ENCODE results near the gene GOLGB1. TPM values are rescaled to one million over a fixed set of nuclear protein-coding genes. Genes with fewer than 3 reads are reported as not detected.

GOLGB1 gene
- polyA plus RNA-seq, 3 donors = 1.2 to 7.1 (median 1.7) TPM

DNA sequence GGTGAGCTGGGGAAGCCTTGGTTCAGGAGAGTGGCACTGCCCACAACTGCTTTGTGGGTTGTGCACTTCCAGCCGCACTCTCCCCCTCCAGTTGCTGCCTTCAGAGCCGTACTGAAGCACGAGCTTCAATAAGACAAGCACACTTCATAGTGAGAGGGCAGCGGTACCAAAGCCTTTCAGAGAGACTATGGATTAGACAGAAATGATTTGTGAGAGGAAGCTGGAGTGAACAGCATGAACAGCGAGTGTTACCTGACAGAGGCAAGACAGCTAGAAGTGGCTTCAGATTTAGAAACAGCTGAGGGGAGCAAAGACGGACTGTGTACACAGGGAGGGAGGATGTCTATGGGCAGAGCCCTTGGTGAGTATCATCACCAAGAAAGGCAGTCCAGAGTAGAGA is 119.9 kb downstream of the GOLGB1 start:
- peak overlapping the region in 1 of 2 donors; percentile 11 for H3K27ac ChIP-seq (ENCODE audit: low read depth in 1 of 2, low read length in 2 of 2)
- WGBS (ENCODE audit: insufficient coverage) = 96% methylated on average over 4 of the region's 6 CpGs
- no peak overlapping the region for H2AFZ ChIP-seq (ENCODE audit: insufficient read depth, low read depth, low read length, poor library complexity, severe bottlenecking)
- no peaks in the 10 kb centered on the region for H3K79me2 ChIP-seq (ENCODE audit: insufficient read depth, low read length)
- intact Hi-C loops (cut with micrococcal nuclease) = no loop called here
- H4K20me1 ChIP-seq (ENCODE audit: insufficient read depth, low read length) = peaks cover 32% of the 10 kb centered on the region
- peaks cover 55 to 57% of the 10 kb centered on the region in 2 donors for H3K36me3 Mint-ChIP-seq
- peaks cover 0 to 3% (median 0%) of the 10 kb centered on the region in 7 donors for H3K9me3 Mint-ChIP-seq
- H3K27me3 ChIP-seq (ENCODE audit: control insufficient read depth in 2 of 2, insufficient read depth in 2 of 2, low read length in 2 of 2) = no peaks in the 10 kb centered on the region
- H3K4me1 Mint-ChIP-seq = no peaks in the 10 kb centered on the region
- no peak overlapping the region for H3K4me3 ChIP-seq (replicated peaks in 1 of 3; ENCODE audit: low read depth in 2 of 3, low read length in 3 of 3)
- H3K4me2 ChIP-seq (replicated peaks; ENCODE audit: extremely low read depth, low read length, poor library complexity, severe bottlenecking) = no peak overlapping the region
- TF ChIP-seq, protein P1, sequence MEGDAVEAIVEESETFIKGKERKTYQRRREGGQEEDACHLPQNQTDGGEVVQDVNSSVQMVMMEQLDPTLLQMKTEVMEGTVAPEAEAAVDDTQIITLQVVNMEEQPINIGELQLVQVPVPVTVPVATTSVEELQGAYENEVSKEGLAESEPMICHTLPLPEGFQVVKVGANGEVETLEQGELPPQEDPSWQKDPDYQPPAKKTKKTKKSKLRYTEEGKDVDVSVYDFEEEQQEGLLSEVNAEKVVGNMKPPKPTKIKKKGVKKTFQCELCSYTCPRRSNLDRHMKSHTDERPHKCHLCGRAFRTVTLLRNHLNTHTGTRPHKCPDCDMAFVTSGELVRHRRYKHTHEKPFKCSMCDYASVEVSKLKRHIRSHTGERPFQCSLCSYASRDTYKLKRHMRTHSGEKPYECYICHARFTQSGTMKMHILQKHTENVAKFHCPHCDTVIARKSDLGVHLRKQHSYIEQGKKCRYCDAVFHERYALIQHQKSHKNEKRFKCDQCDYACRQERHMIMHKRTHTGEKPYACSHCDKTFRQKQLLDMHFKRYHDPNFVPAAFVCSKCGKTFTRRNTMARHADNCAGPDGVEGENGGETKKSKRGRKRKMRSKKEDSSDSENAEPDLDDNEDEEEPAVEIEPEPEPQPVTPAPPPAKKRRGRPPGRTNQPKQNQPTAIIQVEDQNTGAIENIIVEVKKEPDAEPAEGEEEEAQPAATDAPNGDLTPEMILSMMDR (IDR thresholded peaks at IDR 0.05) = no peak
- peak overlapping the region in 3 of 7 donors; percentile 2 to 33 (median 6) for H3K27ac Mint-ChIP-seq
- H3K27me3 Mint-ChIP-seq (ENCODE audit: low read depth in 3 of 3) = no peaks in the 10 kb centered on the region
- no peaks in the 10 kb centered on the region for H3K4me1 ChIP-seq (ENCODE audit: control insufficient read depth in 1 of 2, insufficient read depth in 2 of 2, low read length in 2 of 2)
- no peak for DNase-seq
- no peak overlapping the region for H3K9ac ChIP-seq (ENCODE audit: insufficient read depth, low read length, poor library complexity, severe bottlenecking)
- peaks cover 43 to 56% of the 10 kb centered on the region in 2 donors for H3K36me3 ChIP-seq (replicated peaks in 1 of 2; ENCODE audit: control insufficient read depth in 1 of 2, insufficient read depth in 2 of 2, low read length in 2 of 2)
- H3K9me3 ChIP-seq (replicated peaks in 1 of 2; ENCODE audit: control insufficient read depth in 1 of 2, insufficient read depth in 1 of 2, low read length in 2 of 2) = no peaks in the 10 kb centered on the region
- no peak overlapping the region for H3K4me3 Mint-ChIP-seq

DNA sequence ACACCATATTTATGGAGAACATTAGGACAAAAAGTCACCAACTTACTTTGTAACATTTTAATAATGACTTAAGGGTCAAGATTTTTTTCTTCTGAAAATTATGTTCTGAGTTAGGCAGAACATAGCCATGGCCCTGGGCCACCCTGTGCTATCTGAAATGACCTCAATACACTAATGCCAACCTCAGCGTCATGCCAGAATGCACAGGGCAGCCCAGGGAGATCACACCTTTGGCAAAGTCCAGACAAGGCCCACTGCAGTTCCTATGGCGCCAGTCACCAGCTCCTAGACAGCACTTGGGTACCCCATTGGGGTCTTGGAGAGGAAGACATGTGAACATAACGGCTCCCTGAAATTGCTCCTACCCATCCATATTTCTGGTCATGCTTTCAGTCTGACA is 121.9 kb downstream of the GOLGB1 start:
- intact Hi-C loops (cut with micrococcal nuclease) = no loop called here
- TF ChIP-seq, protein P1 (IDR thresholded peaks at IDR 0.05) = no peak
- peaks cover 15% of the 10 kb centered on the region for H4K20me1 ChIP-seq (ENCODE audit: insufficient read depth, low read length)
- Mint-ChIP-seq H3K27ac (peak overlapping the region in 1 of 7 donors; percentile 28), H3K36me3 (peaks cover 35 to 39% of the 10 kb centered on the region in 2 donors), H3K4me1 (no peaks in the 10 kb centered on the region), H3K27me3 (ENCODE audit: low read depth in 3 of 3) (no peaks in the 10 kb centered on the region), H3K9me3 (peaks cover 0 to 3% (median 0%) of the 10 kb centered on the region in 7 donors), H3K4me3 (no peak overlapping the region)
- H3K4me2 ChIP-seq (replicated peaks; ENCODE audit: extremely low read depth, low read length, poor library complexity, severe bottlenecking) = no peak overlapping the region
- H3K27ac ChIP-seq (ENCODE audit: low read depth in 1 of 2, low read length in 2 of 2) = no peak overlapping the region
- no peak overlapping the region for H3K9ac ChIP-seq (ENCODE audit: insufficient read depth, low read length, poor library complexity, severe bottlenecking)
- H3K79me2 ChIP-seq (ENCODE audit: insufficient read depth, low read length) = no peaks in the 10 kb centered on the region
- no peak for DNase-seq
- 50% methylated on average over 2 of the region's 3 CpGs for WGBS (ENCODE audit: insufficient coverage)
- H2AFZ ChIP-seq (ENCODE audit: insufficient read depth, low read depth, low read length, poor library complexity, severe bottlenecking) = no peak overlapping the region
- H3K36me3 ChIP-seq (replicated peaks in 1 of 2; ENCODE audit: control insufficient read depth in 1 of 2, insufficient read depth in 2 of 2, low read length in 2 of 2) = peaks cover 23 to 36% of the 10 kb centered on the region in 2 donors
- H3K9me3 ChIP-seq (replicated peaks in 1 of 2; ENCODE audit: control insufficient read depth in 1 of 2, insufficient read depth in 1 of 2, low read length in 2 of 2) = no peaks in the 10 kb centered on the region
- no peak overlapping the region for H3K4me3 ChIP-seq (replicated peaks in 1 of 3; ENCODE audit: low read depth in 2 of 3, low read length in 3 of 3)
- H3K4me1 ChIP-seq (ENCODE audit: control insufficient read depth in 1 of 2, insufficient read depth in 2 of 2, low read length in 2 of 2) = no peaks in the 10 kb centered on the region
- no peaks in the 10 kb centered on the region for H3K27me3 ChIP-seq (ENCODE audit: control insufficient read depth in 2 of 2, insufficient read depth in 2 of 2, low read length in 2 of 2)
